ENCODE measurements around the gene DOCK11. TPM values are rescaled to one million over a fixed set of nuclear protein-coding genes. Genes with fewer than 3 reads are reported as not detected.

Gene DOCK11
- polyA plus RNA-seq, 3 donors = 20.8 to 39.7 (median 34.8) TPM

- no peaks in the 10 kb centered on the region for H3K9me3 ChIP-seq (replicated peaks in 1 of 2; ENCODE audit: control insufficient read depth in 1 of 2, insufficient read depth in 1 of 2, low read length in 2 of 2)
- peak overlapping the region; percentile 62 to 82 for H3K4me3 Mint-ChIP-seq
- peaks cover 3 to 5% of the 10 kb centered on the region in 2 donors for H3K36me3 Mint-ChIP-seq
- peaks cover 0 to 7% (median 0%) of the 10 kb centered on the region in 3 donors for H3K27me3 Mint-ChIP-seq (ENCODE audit: low read depth in 3 of 3)
- peak overlapping the region; percentile 42 for H3K9ac ChIP-seq (ENCODE audit: insufficient read depth, low read length, poor library complexity, severe bottlenecking)
- no peak overlapping the region for H2AFZ ChIP-seq (ENCODE audit: insufficient read depth, low read depth, low read length, poor library complexity, severe bottlenecking)
- H3K27ac ChIP-seq (ENCODE audit: low read depth in 1 of 2, low read length in 2 of 2) = peak overlapping the region; percentile 48 to 83
- H3K27ac Mint-ChIP-seq = peak overlapping the region; percentile 89 to 98 (median 93)
- peak overlapping the region; percentile 51 for H3K4me2 ChIP-seq (replicated peaks; ENCODE audit: extremely low read depth, low read length, poor library complexity, severe bottlenecking)
- H3K36me3 ChIP-seq (replicated peaks in 1 of 2; ENCODE audit: control insufficient read depth in 1 of 2, insufficient read depth in 2 of 2, low read length in 2 of 2) = no peaks in the 10 kb centered on the region
- no peak for TF ChIP-seq CTCF (IDR thresholded peaks at IDR 0.05)
- no peaks in the 10 kb centered on the region for H3K79me2 ChIP-seq (ENCODE audit: insufficient read depth, low read length)
- intact Hi-C loops (cut with micrococcal nuclease) = loop anchor here in 1 of 2 donors (10.0 kb wide), 1 partner anchor 56 kb away; no protein-coding TSS in a partner anchor
- no peaks in the 10 kb centered on the region for H3K27me3 ChIP-seq (ENCODE audit: control insufficient read depth in 2 of 2, insufficient read depth in 2 of 2, low read length in 2 of 2)
- H3K4me1 Mint-ChIP-seq = peaks cover 38% of the 10 kb centered on the region
- no peaks in the 10 kb centered on the region for H4K20me1 ChIP-seq (ENCODE audit: insufficient read depth, low read length)
- DNase-seq = peak; percentile 79 to 92 (median 84)
- WGBS (ENCODE audit: insufficient coverage) = no CpG with 5 or more reads among the region's 5 CpGs
- no peaks in the 10 kb centered on the region for H3K9me3 Mint-ChIP-seq
- H3K4me1 ChIP-seq (ENCODE audit: control insufficient read depth in 1 of 2, insufficient read depth in 2 of 2, low read length in 2 of 2) = peaks cover 46 to 53% of the 10 kb centered on the region in 2 donors
- H3K4me3 ChIP-seq (replicated peaks in 1 of 3; ENCODE audit: low read depth in 2 of 3, low read length in 3 of 3) = peak overlapping the region in 2 of 3 experiments; percentile 2 to 49
Observed at GRCh38 chrX:118698516-118699170, 203.0 kb downstream of the DOCK11 start.

GRCh38 chrX:118702741-118703140, 207.1 kb downstream of the DOCK11 start:
- no peak overlapping the region for H3K9ac ChIP-seq (ENCODE audit: insufficient read depth, low read length, poor library complexity, severe bottlenecking)
- H3K27me3 ChIP-seq (ENCODE audit: control insufficient read depth in 2 of 2, insufficient read depth in 2 of 2, low read length in 2 of 2) = no peaks in the 10 kb centered on the region
- Mint-ChIP-seq H3K9me3 (peaks cover 0 to 1% (median 0%) of the 10 kb centered on the region in 7 donors), H3K27ac (no peak overlapping the region), H3K27me3 (ENCODE audit: low read depth in 3 of 3) (peaks cover 0 to 12% (median 0%) of the 10 kb centered on the region in 3 donors), H3K4me1 (peaks cover 43% of the 10 kb centered on the region), H3K4me3 (no peak overlapping the region), H3K36me3 (peaks cover 0 to 3% of the 10 kb centered on the region in 2 donors)
- no peaks in the 10 kb centered on the region for H3K36me3 ChIP-seq (replicated peaks in 1 of 2; ENCODE audit: control insufficient read depth in 1 of 2, insufficient read depth in 2 of 2, low read length in 2 of 2)
- H3K4me3 ChIP-seq (replicated peaks in 1 of 3; ENCODE audit: low read depth in 2 of 3, low read length in 3 of 3) = no peak overlapping the region
- peaks cover 42 to 43% of the 10 kb centered on the region in 2 donors for H3K4me1 ChIP-seq (ENCODE audit: control insufficient read depth in 1 of 2, insufficient read depth in 2 of 2, low read length in 2 of 2)
- no peak overlapping the region for H3K27ac ChIP-seq (ENCODE audit: low read depth in 1 of 2, low read length in 2 of 2)
- TF ChIP-seq CTCF (IDR thresholded peaks at IDR 0.05) = no peak
- no peaks in the 10 kb centered on the region for H3K79me2 ChIP-seq (ENCODE audit: insufficient read depth, low read length)
- no peak overlapping the region for H2AFZ ChIP-seq (ENCODE audit: insufficient read depth, low read depth, low read length, poor library complexity, severe bottlenecking)
- H4K20me1 ChIP-seq (ENCODE audit: insufficient read depth, low read length) = no peaks in the 10 kb centered on the region
- no peak overlapping the region for H3K4me2 ChIP-seq (replicated peaks; ENCODE audit: extremely low read depth, low read length, poor library complexity, severe bottlenecking)
- no CpG with 5 or more reads among the region's 5 CpGs for WGBS (ENCODE audit: insufficient coverage)
- no peaks in the 10 kb centered on the region for H3K9me3 ChIP-seq (replicated peaks in 1 of 2; ENCODE audit: control insufficient read depth in 1 of 2, insufficient read depth in 1 of 2, low read length in 2 of 2)
- no peak for DNase-seq
- intact Hi-C loops (cut with micrococcal nuclease) = no loop called here

All from CD14-positive monocyte (primary cell).